ENCODE measurements around the gene IL20.

IL20 gene

GRCh38 chr1:206901944-206902343, 36.5 kb downstream of the IL20 start:
- no peak overlapping the region for H3K4me3 ChIP-seq (ENCODE audit: low read depth, low read length)
- TF ChIP-seq CTCF (IDR thresholded peaks at IDR 0.05; ENCODE audit: low read depth, low read length), result no peak

GRCh38 chr1:206902702-206903101, 37.3 kb downstream of the IL20 start:
- no peak for TF ChIP-seq CTCF (IDR thresholded peaks at IDR 0.05; ENCODE audit: low read depth, low read length)
- H3K4me3 ChIP-seq (ENCODE audit: low read depth, low read length), result no peak overlapping the region

GRCh38 chr1:206903687-206904086, 38.3 kb downstream of the IL20 start:
- no peak for TF ChIP-seq CTCF (IDR thresholded peaks at IDR 0.05; ENCODE audit: low read depth, low read length)

GRCh38 chr1:206904423-206905142, 39.2 kb downstream of the IL20 start:
- no peak overlapping the region for H3K4me3 ChIP-seq (ENCODE audit: low read depth, low read length)
- TF ChIP-seq CTCF (IDR thresholded peaks at IDR 0.05; ENCODE audit: low read depth, low read length), result no peak

More at GRCh38 chr1:206903687-206904086, 38.3 kb downstream of the IL20 start:
- H3K4me3 ChIP-seq (ENCODE audit: low read depth, low read length), result no peak overlapping the region

- no peak overlapping the region for H3K4me3 ChIP-seq (ENCODE audit: low read depth, low read length)
- TF ChIP-seq CTCF (IDR thresholded peaks at IDR 0.05; ENCODE audit: low read depth, low read length), result no peak
Measured at GRCh38 chr1:206905295-206906164, 40.1 kb downstream of the IL20 start.

- no peak overlapping the region for H3K4me3 ChIP-seq (ENCODE audit: low read depth, low read length)
- no peak for TF ChIP-seq CTCF (IDR thresholded peaks at IDR 0.05; ENCODE audit: low read depth, low read length)
Measured at GRCh38 chr1:206907304-206907991, 42.0 kb downstream of the IL20 start.
